NCI-H2029 treated with DMSO at 0.1 percent for 48 hours (cell line): Measurements from ENCODE around the gene MED22.

Experiments
- DNase-seq: peaks from one replicate; lab custom pipeline; 2025; lab: John Stamatoyannopoulos, UW

MED22 gene

DNA sequence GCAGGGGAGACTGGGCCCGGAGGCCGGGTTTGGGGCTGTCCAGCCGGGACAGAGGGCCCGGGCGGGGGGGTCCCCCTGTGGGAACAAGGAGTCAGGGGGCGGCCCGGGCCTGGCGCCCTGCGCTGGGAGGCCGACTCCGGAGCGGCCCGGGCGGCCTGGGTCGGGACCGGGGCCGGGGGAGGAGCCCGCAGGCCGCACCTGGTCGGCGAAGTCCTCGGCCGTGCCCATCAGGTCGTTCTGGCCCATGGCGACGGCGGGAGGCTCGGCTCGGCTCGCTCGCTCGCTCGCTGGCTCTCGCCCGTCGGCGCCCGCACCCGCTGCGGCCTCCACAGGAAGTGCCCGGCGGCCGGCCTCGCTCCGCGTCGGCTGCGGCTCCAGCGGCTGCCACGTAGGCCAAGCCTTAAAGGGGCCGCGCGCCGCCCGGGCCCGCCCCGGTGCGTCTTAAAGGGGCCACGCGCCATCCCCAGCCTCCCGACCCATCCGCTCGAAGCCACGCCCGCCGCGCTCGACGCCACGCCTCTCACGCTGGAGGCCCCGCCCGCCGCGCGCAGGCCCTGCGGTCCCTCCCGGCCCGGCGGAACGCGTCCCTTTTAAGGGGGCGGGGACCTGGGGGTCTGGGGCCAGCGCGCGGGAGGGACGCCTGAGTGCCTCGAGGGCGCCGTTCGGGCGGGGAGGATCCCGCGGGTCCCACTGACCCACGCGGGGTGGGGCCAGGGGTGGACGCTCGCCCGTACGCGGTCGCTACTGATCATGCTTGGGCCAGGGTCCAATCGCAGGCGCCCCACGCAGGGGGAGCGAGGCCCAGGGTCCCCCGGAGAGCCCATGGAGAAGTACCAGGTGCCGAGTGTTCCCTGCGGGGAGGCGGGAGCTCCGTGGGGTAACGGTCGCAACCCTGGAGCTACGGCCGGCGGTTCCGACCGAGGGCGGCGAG lies 28.1 kb upstream of the MED22 start, which contains the start of the genes STKLD1 and SURF4:
TSS of gene STKLD1 (plus strand) at position 643 of the 931 bp plus-strand sequence. CDS start at position 751, 108 bp downstream.
TSS of gene SURF4 (minus strand) at position 337 of the 931 bp plus-strand sequence. CDS start at position 246, 91 bp downstream.
- DNase-seq: peak; percentile 73

DNA sequence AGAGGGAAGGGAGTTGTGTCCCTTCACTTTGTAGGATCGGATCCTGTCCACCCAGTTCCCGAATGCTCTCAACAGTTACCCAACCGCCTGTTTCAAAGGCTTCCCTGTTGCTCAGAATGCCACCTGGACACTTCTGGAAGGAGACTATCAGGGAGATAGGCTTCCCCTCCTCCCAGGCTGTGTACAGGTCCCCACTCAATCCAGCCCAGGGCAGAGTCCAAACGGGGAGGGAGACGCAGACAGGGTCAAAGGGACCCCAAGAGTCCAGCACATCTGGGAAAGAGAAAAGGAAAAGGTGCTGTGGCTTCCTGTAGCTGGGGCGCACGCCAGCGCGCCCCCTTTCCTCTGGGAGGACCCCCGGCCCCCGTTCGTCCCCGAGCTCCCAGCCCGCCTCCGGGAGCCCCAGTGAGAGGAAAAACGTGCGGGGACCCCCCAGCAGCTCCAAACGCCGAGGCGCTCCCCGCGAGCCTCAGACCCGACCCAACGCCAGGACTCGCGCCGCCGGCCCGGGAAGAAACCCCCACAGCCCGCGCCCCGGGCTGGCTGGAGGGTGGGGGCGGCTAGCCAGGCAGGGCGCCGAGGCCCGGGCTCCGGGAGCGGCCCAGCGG lies 27.3 kb upstream of the MED22 start:
- DNase-seq: no peak

DNA sequence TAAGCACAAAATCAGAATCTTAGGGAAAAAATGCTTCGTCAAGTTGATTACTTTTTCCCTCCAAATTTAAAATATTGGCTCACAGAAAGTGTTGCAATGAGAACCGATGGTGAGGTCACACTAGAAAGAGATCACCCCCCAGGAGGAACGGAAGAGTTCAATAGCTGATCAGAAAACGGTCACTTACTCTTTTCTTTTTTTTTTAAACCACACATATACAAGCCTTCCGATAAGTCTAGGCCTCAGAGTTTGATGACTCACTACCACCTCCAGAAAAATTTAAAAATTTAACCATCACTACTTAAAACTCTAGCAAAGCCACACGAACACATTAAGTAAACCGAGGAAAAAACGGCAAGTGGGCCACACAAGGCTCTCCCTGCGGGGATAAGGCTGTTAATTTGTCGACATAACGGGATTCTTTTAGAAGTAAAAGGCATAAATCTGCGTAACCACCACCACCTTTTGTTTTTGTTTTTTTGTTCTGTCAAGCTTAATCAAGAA lies 26.7 kb upstream of the MED22 start:
- no peak for DNase-seq

GRCh38 chr9:133372144-133372543 lies 24.2 kb upstream of the MED22 start:
- DNase-seq: no peak

GRCh38 chr9:133371261-133371711 lies 23.4 kb upstream of the MED22 start:
- DNase-seq: no peak

- no peak for DNase-seq
Observed at GRCh38 chr9:133370685-133371084, 22.8 kb upstream of the MED22 start.

DNA sequence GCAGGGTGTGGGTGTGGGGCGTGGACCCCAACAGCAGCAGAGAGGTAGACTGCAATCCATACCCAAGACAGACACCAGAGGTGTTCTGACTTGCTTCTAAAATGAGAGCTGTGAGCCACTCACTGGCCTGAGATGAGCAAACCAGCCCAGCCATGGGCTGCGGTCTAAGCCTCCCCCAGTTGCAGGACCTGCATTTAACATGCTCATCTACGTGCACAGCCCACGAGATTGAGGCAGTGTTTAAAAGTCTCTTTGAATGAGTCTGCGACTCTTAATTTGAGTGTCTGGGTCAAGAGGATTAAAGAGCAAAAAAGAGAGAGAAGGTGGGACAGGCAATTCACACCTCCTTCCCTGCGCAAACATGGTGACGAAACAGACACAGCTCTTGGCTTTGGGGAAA lies 22.0 kb upstream of the MED22 start:
- no peak for DNase-seq

GRCh38 chr9:133369422-133369821 lies 21.5 kb upstream of the MED22 start:
- DNase-seq: no peak

DNA sequence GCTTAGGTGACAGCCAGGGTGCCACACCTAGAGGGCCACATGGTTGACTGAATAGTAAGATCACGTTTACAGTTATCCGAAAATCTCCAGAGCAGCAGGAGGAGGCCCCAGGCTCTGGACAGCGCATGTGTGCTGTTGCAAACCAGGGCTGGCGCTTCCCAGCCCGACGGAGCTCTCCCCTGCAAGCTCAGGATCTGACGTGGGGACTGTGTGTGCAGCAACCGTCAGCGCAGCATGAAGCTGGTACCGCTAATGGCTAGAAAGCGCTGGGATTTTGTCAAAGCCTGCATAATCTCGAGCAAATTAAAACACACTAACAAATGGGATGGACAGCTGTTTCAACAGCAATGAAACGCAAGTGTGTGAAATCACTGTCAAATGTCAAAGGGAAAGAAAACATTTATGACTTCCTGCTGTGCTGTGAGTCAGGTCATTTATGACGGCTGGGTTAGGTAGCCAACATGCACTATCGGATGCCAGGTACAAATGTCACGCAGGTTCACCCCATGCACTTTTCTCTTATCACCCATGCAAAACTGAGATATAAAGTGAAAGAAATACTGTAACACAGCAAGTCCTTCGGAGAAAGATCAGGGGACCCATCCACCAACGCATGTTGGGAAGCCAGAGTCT lies 20.4 kb upstream of the MED22 start:
- DNase-seq: no peak

DNA sequence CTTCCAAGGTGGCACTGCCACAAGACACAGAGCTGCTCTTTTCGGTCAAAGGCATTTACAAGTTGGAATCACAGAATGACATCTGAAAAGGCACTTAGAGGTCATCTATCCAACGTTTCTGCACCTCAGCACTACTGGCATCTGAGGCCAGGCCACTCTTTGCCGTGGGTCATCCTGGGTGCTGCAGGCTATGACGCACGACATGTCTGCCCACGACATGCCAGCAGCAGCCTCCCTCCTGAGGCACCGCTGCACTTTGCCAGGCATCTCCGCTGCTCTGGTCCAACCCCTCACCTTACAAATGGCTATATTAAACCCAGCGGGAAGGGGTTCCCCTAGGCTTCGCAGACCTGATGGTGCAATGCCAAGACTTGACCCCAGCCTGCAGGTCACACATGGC lies 19.8 kb upstream of the MED22 start:
- no peak for DNase-seq

- DNase-seq: no peak
Observed at GRCh38 chr9:133367221-133367620, 19.3 kb upstream of the MED22 start.

DNA sequence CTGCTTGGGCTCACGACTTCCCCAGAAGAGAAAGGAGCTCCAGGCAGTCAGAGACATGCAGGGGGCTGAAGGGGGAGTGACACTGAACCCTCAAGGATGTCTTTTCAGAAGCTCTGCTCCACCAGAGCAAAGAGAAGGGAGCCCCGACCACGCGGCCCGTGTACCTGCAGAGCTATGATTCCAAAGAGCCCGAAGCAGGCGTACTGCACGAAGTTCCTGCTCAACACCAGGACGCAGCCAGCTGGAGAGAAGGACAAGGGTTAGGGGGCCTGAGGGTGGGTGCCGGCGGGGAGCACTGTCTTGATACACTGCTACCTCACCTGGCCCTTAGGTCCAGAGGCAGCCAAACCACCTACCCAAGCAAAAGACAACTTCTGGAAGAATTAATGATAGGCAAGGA lies 18.5 kb upstream of the MED22 start:
- no peak for DNase-seq

- DNase-seq: no peak
Observed at GRCh38 chr9:133362359-133363044, 14.6 kb upstream of the MED22 start.

- no peak for DNase-seq
Observed at GRCh38 chr9:133361507-133362092, 13.7 kb upstream of the MED22 start.

GRCh38 chr9:133360400-133361393 lies 12.8 kb upstream of the MED22 start:
- DNase-seq: no peak

GRCh38 chr9:133359399-133360175 lies 11.7 kb upstream of the MED22 start:
- DNase-seq: no peak

- DNase-seq: no peak
Observed at GRCh38 chr9:133357656-133358055, 9.7 kb upstream of the MED22 start.

DNA sequence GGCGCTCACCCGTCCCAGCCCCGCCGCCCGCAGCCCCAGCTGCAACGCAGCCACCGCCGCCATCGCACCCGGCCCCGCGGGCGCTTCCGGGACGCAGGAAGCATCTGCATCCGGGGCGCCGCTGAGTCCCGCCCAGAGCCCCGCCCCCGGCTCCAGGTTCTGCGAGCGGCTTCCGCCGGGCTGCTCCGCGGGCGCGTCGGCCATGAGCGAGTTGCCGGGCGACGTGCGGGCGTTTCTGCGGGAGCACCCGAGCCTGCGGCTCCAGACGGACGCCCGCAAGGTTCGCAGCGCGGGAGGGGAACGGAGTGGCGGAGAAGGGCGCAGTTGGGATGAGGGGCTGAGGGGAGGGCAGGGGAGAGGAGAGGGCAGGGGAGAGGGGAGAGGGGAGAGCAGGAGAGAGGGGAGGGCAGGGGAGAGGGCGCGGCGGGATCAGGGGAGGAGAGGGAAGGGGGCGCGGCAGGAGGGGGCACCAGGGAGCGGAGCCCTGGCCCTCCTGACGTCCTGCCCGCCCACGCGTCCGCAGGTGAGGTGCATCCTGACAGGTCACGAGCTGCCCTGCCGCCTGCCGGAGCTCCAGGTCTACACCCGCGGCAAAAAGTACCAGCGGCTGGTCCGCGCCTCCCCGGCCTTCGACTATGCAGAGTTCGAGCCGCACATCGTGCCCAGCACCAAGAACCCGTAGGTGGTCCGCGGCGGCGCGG lies 8.6 kb upstream of the MED22 start, which contains the start of the genes SURF1 and SURF2:
TSS of gene SURF1 (minus strand) at position 97 of the 701 bp plus-strand sequence. CDS start at position 63, 34 bp downstream.
TSS of gene SURF2 (plus strand) at position 160 of the 701 bp plus-strand sequence. CDS start at position 203, 43 bp downstream.
- peak; percentile 34 for DNase-seq
